Left lung (tissue), 10 donors: ENCODE measurements around the gene PROB1. TPM values are rescaled to one million over a fixed set of nuclear protein-coding genes. Genes with fewer than 3 reads are reported as not detected.

Experiments used
- ATAC-seq: fragments of 200-7000 bp; cut with Tn5 transposase; one replicate; pipeline ENCODE4 v1.9.1; 2020; ENCODE audit warnings: moderate library complexity
- DNase-seq, 4 donors: peaks; one replicate each; pipeline ENCODE4 v3.0.0-alpha.2; 2013 to 2020
- H3K27ac ChIP-seq, 2 donors: fragments of 200-600 bp; sonication (generic) in 1 of 2; one replicate each; pipeline versions ENCODE4 v1.5.0 to v1.8.0; 2020 to 2021
- H3K27me3 ChIP-seq, 2 donors: fragments of 200-600 bp; sonication (generic) in 1 of 2; one replicate each; pipeline versions ENCODE4 v1.5.0 to v1.8.0; 2020 to 2021
- H3K36me3 ChIP-seq, 2 donors: fragments of 200-600 bp; sonication (generic) in 1 of 2; one replicate each; pipeline versions ENCODE4 v1.5.0 to v1.8.0; 2020 to 2021
- H3K4me1 ChIP-seq, 2 donors: fragments of 200-600 bp; one replicate each; pipeline ENCODE4 v1.8.0; 2021
- H3K4me3 ChIP-seq, 2 donors: fragments of 200-600 bp; sonication (generic) in 1 of 2; one replicate each; pipeline versions ENCODE4 v1.5.0 to v1.8.0; 2020 to 2021; ENCODE audit warnings: mild to moderate bottlenecking in 1 of 2
- H3K9me3 ChIP-seq, 2 donors: fragments of 200-600 bp; sonication (generic) in 1 of 2; one replicate each; pipeline versions ENCODE4 v1.5.0 to v1.8.0; 2020 to 2021
- intact Hi-C, 2 donors: fragments of 100-400 bp; cut with DNase I; formaldehyde crosslinking; loops; one replicate each; pipeline versions ENCODE4 v1.11.2 to v1.14.2; 2022
- polyA plus RNA-seq, 6 donors: library from polyadenylated mRNA; unstranded; fragments of 120-200 nt; gene quantifications; one replicate each; pipeline ENCODE4 v1.2.1, GENCODE V29; 2013; ENCODE audit not compliant: insufficient read length in 6 of 6
- total RNA-seq, 2 donors: library from RNA; stranded (reverse); fragmentation: NEBNext Ultra II Directional; extraction: Animal tissue kit (Norgen Biotek cat#: 25700); gene quantifications; one replicate each; pipeline ENCODE4 v1.2.1, GENCODE V29; 2021
- TF ChIP-seq, protein P1 (sequence below), 2 donors: fragments of 200-600 bp; sonication (generic) in 1 of 2; IDR thresholded peaks; one replicate each; pipeline versions ENCODE4 v1.5.0 to v1.8.0; 2021; ENCODE audit warnings: antibody characterized with exemption in 2 of 2
- donor health status: DM: no; HTN: yes; CAD: no.
- donor health status: DM: no; HTN: no; CAD: no.

Gene PROB1
- total and polyA plus RNA-seq, 8 donors, result 0.73 to 1.8 (median 1.1) TPM

DNA sequence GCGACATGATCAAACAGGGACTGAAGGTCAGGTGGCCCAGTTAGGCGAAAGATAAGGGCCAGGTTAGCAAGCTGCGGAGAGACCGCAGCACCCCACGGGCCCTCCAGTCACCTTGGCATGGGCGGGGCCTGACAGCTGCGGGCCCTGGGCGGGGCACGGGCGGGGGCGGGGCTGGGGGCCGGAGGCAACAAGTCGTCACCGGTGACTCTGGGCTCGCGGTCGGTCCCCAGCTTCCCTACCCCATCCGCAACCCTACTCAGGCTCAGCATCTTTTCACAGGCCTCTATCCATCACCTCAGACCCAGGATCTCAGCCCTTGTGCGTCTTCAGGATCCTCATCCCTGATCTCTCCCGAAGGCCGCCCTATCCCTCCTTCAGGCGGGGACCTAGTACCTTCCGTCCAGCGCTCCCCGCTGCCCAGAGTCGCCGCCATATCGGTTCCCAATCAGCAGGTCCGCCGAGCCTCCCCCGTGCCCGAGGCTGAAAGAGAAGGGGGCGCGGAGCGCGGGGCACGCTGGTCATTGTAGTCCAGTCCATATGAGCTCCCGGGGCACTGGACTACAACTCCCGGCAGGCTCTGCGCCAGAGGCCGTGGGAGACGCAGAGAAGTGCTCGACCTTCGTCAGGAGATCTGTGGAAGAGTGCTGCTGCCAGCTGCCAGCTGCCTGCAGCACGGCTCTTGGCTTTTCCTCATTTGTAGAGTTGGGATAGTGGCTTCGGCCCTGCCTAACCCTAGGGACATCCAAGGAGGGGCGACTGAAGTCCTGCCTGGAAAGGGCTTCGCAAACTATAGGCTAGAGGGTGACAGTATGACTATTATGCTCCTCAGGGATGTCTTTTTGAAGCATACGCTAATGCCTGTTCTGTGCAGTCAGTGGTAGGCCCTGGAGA, 44.4 kb upstream of the PROB1 start, which contains the start of gene DNAJC18:
Gene DNAJC18, minus strand, starts transcription at position 513 of the 891 bp plus-strand sequence. Its CDS starts 80 bp downstream, at position 433.
- H3K27me3 ChIP-seq, result no peaks in the 10 kb centered on the region
- no peaks in the 10 kb centered on the region for H3K9me3 ChIP-seq
- intact Hi-C loops, result no loop called here
- ATAC-seq, result peak; percentile 100
- peak within 1 kb of the TSS; percentile 71 to 83 for H3K4me3 ChIP-seq
- peak within 1 kb of the TSS; percentile 95 to 96 for H3K27ac ChIP-seq
- peaks cover 5 to 21% of the 10 kb centered on the region in 2 donors for H3K4me1 ChIP-seq
- DNase-seq, result peak; percentile 87 to 98 (median 94)
- TF ChIP-seq, protein P1, sequence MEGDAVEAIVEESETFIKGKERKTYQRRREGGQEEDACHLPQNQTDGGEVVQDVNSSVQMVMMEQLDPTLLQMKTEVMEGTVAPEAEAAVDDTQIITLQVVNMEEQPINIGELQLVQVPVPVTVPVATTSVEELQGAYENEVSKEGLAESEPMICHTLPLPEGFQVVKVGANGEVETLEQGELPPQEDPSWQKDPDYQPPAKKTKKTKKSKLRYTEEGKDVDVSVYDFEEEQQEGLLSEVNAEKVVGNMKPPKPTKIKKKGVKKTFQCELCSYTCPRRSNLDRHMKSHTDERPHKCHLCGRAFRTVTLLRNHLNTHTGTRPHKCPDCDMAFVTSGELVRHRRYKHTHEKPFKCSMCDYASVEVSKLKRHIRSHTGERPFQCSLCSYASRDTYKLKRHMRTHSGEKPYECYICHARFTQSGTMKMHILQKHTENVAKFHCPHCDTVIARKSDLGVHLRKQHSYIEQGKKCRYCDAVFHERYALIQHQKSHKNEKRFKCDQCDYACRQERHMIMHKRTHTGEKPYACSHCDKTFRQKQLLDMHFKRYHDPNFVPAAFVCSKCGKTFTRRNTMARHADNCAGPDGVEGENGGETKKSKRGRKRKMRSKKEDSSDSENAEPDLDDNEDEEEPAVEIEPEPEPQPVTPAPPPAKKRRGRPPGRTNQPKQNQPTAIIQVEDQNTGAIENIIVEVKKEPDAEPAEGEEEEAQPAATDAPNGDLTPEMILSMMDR (IDR thresholded peaks at IDR 0.05), result no peak
- H3K36me3 ChIP-seq, result no peaks in the 10 kb centered on the region

DNA sequence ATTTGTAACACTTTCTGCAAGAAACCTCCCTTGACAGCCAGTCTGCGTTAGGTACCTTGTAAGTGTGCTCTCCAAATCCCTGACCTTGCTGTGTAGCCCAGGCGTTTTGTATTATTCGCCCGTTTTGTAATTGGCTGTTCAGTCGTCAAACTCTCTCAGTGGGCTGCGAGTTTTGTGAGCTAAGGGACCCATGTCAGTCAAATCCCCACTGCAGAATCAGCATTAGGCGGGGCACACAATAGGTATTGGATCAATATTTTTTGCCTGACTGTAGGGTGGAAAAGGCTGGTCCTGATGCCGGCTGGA, 43.8 kb upstream of the PROB1 start:
- ATAC-seq (no peak), DNase-seq (no peak)
- Histone ChIP-seq H3K4me1 (peaks cover 5 to 19% of the 10 kb centered on the region in 2 donors), H3K9me3 (no peaks in the 10 kb centered on the region), H3K27ac (peak overlapping the region; percentile 95 to 96), H3K36me3 (no peaks in the 10 kb centered on the region), H3K4me3 (peak overlapping the region; percentile 71 to 83), H3K27me3 (no peaks in the 10 kb centered on the region)
- intact Hi-C loops, result no loop called here
- TF ChIP-seq, protein P1 (IDR thresholded peaks at IDR 0.05), result no peak

DNA sequence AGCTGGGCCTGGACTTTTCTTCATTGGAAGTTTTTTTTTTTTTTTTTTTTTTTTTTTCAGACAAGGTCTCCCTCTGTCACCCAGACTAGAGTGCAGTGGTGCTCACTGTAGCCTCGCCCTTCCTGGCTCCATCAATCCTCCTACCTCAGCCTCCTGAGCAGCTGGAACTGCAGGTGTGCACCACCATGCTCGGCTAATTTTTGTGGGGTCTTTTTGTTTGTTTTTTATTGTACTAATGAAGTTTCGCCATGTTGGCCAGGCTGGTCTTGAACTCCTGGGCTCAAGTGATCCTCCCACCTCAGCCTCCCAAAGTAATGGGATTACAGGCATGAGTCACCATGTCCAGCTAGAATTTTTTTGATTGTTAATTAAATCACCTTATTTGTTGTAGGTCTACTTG, 40.8 kb upstream of the PROB1 start:
- no peak for ATAC-seq
- Histone ChIP-seq H3K36me3 (peaks cover 0 to 5% of the 10 kb centered on the region in 2 donors), H3K27me3 (no peaks in the 10 kb centered on the region), H3K27ac (no peak overlapping the region), H3K4me1 (peaks cover 5 to 11% of the 10 kb centered on the region in 2 donors), H3K9me3 (no peaks in the 10 kb centered on the region), H3K4me3 (no peak overlapping the region)
- intact Hi-C loops, result no loop called here
- TF ChIP-seq, protein P1 (IDR thresholded peaks at IDR 0.05), result no peak
- DNase-seq, result no peak

DNA sequence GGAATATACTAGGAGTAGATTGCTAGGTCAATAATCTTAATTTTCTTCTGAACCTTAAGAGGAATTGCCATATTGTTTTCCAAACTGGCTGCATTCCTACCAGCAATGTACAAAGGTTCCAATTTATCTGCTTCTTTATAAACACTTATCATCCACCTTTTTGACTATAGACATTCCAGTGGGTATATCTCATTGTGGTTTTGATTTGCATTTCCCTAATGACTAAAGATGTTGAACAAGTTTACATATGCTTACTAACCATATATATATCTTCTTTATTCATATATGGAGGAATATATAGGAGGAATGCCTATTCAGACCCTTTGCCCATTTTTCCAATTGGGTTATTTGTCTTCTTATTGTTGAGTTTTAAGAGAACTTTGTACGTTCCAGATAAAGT, 36.8 kb upstream of the PROB1 start:
- no peak for ATAC-seq
- Histone ChIP-seq H3K27ac (no peak overlapping the region), H3K4me3 (no peak overlapping the region), H3K27me3 (no peaks in the 10 kb centered on the region), H3K36me3 (peaks cover 0 to 13% of the 10 kb centered on the region in 2 donors), H3K9me3 (no peaks in the 10 kb centered on the region), H3K4me1 (no peaks in the 10 kb centered on the region)
- DNase-seq, result no peak
- intact Hi-C loops, result no loop called here
- TF ChIP-seq, protein P1 (IDR thresholded peaks at IDR 0.05), result no peak

DNA sequence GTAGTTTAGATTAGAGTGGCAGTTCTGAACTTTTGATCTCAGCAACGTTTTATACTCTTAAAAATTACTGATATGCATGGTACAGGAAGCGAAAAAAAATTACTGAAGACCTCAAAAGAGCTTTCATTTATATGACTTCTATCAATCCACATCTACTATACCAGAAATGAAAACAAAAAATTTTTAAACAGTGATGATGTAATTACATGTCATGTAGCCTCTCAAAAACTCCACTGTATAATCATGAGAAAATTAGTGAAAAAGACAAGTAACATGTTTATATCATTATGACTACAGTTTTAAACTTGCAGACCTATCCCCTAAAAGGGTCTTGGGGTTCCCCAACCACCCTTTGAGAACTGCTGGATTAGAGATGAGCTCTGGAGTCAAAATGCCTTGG, 35.1 kb upstream of the PROB1 start:
- DNase-seq (no peak), ATAC-seq (no peak)
- H3K36me3 ChIP-seq, result peaks cover 0 to 23% of the 10 kb centered on the region in 2 donors
- H3K27ac ChIP-seq, result no peak overlapping the region
- no peaks in the 10 kb centered on the region for H3K9me3 ChIP-seq
- H3K4me1 ChIP-seq, result no peaks in the 10 kb centered on the region
- TF ChIP-seq, protein P1 (IDR thresholded peaks at IDR 0.05), result no peak
- H3K4me3 ChIP-seq, result no peak overlapping the region
- no peaks in the 10 kb centered on the region for H3K27me3 ChIP-seq
- intact Hi-C loops, result no loop called here
